HL-60/S4 (cell line): Measurements from ENCODE around the gene TRPV5.

ENCODE experiments used
- in situ Hi-C: fragments of 300-500 bp; cut with MboI; formaldehyde crosslinking; loops from 2 replicates; pipeline ENCODE4 v1.14.3; 2022; ENCODE audit warnings: low sequenced_read_pairs

The TRPV5 gene

GRCh38 chr7:142862351-142862750, 71.2 kb downstream of the TRPV5 start:
- in situ Hi-C loops, result loop anchor here (25.0 kb wide), 1 partner anchor 100 kb away; the partner anchor contains the start of gene KEL

DNA sequence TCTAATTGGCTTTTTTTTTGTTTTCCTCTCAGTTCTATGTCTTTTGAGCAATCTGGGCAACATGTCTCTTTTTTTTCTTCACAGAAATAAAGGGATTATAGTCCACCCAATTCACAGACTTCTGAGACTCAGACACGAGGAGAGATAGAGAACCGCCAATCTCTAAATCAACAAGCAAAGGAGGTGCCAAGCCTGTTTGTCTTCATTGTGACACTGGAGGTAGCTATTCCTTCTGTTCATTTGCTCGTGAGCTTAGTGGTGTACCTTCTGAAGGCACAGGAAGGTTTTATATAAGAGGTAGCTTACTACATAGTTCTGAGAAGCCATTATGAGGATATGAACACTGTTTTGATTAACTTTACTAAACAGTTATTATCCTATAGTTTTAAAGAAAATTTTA, 72.6 kb downstream of the TRPV5 start:
- in situ Hi-C loops, result loop anchor here (25.0 kb wide), 1 partner anchor 101 kb away; the partner anchor contains the start of gene KEL

GRCh38 chr7:142859829-142860228, 73.7 kb downstream of the TRPV5 start:
- in situ Hi-C loops, result loop anchor here (25.0 kb wide), 1 partner anchor 102 kb away; the partner anchor contains the start of gene KEL

DNA sequence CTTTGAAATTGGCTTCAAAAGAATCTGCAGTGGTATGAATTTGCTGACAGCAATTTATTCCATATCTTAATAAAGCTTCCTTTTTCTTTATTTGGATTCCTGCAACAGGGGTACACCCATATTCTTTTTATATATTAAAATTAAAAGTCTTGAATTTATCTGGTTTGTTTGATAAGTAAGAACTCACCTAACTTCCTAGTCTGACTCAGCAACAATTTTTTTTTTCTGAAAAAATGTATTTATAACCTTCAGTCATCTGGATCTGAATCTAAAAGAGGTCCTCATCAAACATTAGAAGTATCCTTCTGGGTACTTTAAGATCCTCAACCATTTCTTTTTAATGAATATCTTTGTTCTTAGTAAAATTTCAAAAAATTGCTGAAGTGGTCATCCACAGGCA, 74.1 kb downstream of the TRPV5 start:
- in situ Hi-C loops, result loop anchor here (25.0 kb wide), 1 partner anchor 103 kb away; the partner anchor contains the start of gene KEL
